H9 (cell line): ENCODE results near the gene PHF21B. TPM values are rescaled to one million over a fixed set of nuclear protein-coding genes. Genes with fewer than 3 reads are reported as not detected.

ENCODE experiments used
- DNase-seq: peaks from one replicate; pipeline ENCODE4 v3.0.0-alpha.2; 2017
- H2AFZ ChIP-seq: one replicate; pipeline ENCODE4 v1.6.1; 2013; ENCODE audit warnings: mild to moderate bottlenecking, low read length, control low read depth, moderate library complexity
- H2AK5ac ChIP-seq: 2 replicates; pipeline ENCODE4 v1.6.1; 2013; ENCODE audit warnings: low read length, control low read depth, mixed read lengths; ENCODE audit not compliant: insufficient read length
- H2BK120ac ChIP-seq: one replicate; pipeline ENCODE4 v1.6.1; 2013; ENCODE audit warnings: low read depth, mild to moderate bottlenecking, low read length, control low read depth, inconsistent platforms; ENCODE audit not compliant: poor library complexity, severe bottlenecking
- H2BK12ac ChIP-seq: 2 replicates; pipeline ENCODE4 v1.6.1; 2013; ENCODE audit warnings: low read length, control low read depth, mixed read lengths, low read depth; ENCODE audit not compliant: insufficient read length
- H2BK15ac ChIP-seq: 2 replicates; pipeline ENCODE4 v1.6.1; 2013; ENCODE audit warnings: low read depth, low read length, control low read depth
- H2BK20ac ChIP-seq: one replicate; pipeline ENCODE4 v1.6.1; 2013; ENCODE audit warnings: low read depth, mild to moderate bottlenecking, low read length, control low read depth, inconsistent platforms; ENCODE audit not compliant: poor library complexity, severe bottlenecking
- H2BK5ac ChIP-seq: 2 replicates; pipeline ENCODE4 v1.6.1; 2013; ENCODE audit warnings: low read length, control low read depth, mixed read lengths; ENCODE audit not compliant: insufficient read length
- H3K14ac ChIP-seq: 2 replicates; pipeline ENCODE4 v1.6.1; 2013; ENCODE audit warnings: low read length, control low read depth; ENCODE audit not compliant: insufficient read depth
- H3K18ac ChIP-seq: 2 replicates; pipeline ENCODE4 v1.6.1; 2013; ENCODE audit warnings: low read depth, mild to moderate bottlenecking, mixed read lengths, low read length, control low read depth; ENCODE audit not compliant: insufficient read length
- H3K23ac ChIP-seq: 2 replicates; pipeline ENCODE4 v1.6.1; 2013; ENCODE audit warnings: low read length, control low read depth, mixed read lengths, low read depth; ENCODE audit not compliant: insufficient read length
- H3K23me2 ChIP-seq: 2 replicates; pipeline ENCODE4 v1.6.1; 2013; ENCODE audit warnings: low read depth, mild to moderate bottlenecking, mixed read lengths, low read length, control low read depth; ENCODE audit not compliant: insufficient read length, poor library complexity, severe bottlenecking
- H3K27ac ChIP-seq: 2 replicates; pipeline ENCODE4 v1.5.1; 2013; ENCODE audit warnings: low read length, control low read depth, mixed read lengths, low read depth; ENCODE audit not compliant: insufficient read length
- H3K27me3 ChIP-seq: 2 replicates; pipeline ENCODE4 v1.6.1; 2013; ENCODE audit warnings: low read length, control low read depth, inconsistent platforms; ENCODE audit not compliant: insufficient read depth
- H3K4ac ChIP-seq: 2 replicates; pipeline ENCODE4 v1.6.1; 2013; ENCODE audit warnings: low read depth, mild to moderate bottlenecking, control low read depth, inconsistent platforms, low read length, moderate library complexity
- H3K4me1 ChIP-seq: 2 replicates; pipeline ENCODE4 v1.6.1; 2013; ENCODE audit warnings: low read length, control low read depth, inconsistent platforms; ENCODE audit not compliant: insufficient read depth
- H3K4me2 ChIP-seq: 2 replicates; pipeline ENCODE4 v1.6.1; 2013; ENCODE audit warnings: low read length, control low read depth, mixed read lengths; ENCODE audit not compliant: insufficient read length, insufficient read depth
- H3K56ac ChIP-seq: 2 replicates; pipeline ENCODE4 v1.6.1; 2013; ENCODE audit warnings: low read depth, mild to moderate bottlenecking, mixed read lengths, low read length, control low read depth; ENCODE audit not compliant: insufficient read length
- H3K79me1 ChIP-seq: 2 replicates; pipeline ENCODE4 v1.6.1; 2013; ENCODE audit warnings: low read depth, mild to moderate bottlenecking, moderate library complexity, low read length, control low read depth, inconsistent platforms; ENCODE audit not compliant: insufficient read depth, poor library complexity, severe bottlenecking
- H3K79me2 ChIP-seq: 2 replicates; pipeline ENCODE4 v1.6.1; 2013; ENCODE audit warnings: low read length, control low read depth, inconsistent platforms; ENCODE audit not compliant: insufficient read depth
- H3K9ac ChIP-seq: 2 replicates; pipeline ENCODE4 v1.6.1; 2013; ENCODE audit warnings: low read length, control low read depth, mixed read lengths; ENCODE audit not compliant: insufficient read length; ENCODE audit errors: extremely low read depth
- H3K9me3 ChIP-seq: one replicate; pipeline ENCODE4 v1.6.1; 2013; ENCODE audit warnings: low read depth, low read length, inconsistent platforms; ENCODE audit not compliant: control insufficient read depth
- H3T11ph ChIP-seq: one replicate; pipeline ENCODE4 v1.6.1; 2013; ENCODE audit warnings: mild to moderate bottlenecking, low read length, control low read depth, inconsistent platforms
- H4K20me1 ChIP-seq: one replicate; pipeline ENCODE4 v1.6.1; 2013; ENCODE audit not compliant: control insufficient read depth, insufficient read length, insufficient read depth
- H4K5ac ChIP-seq: 2 replicates; pipeline ENCODE4 v1.6.1; 2013; ENCODE audit warnings: low read depth, mild to moderate bottlenecking, mixed read lengths, low read length, control low read depth; ENCODE audit not compliant: insufficient read length
- H4K8ac ChIP-seq: replicated peaks from 2 replicates; pipeline ENCODE4 v1.6.1; 2013; ENCODE audit warnings: low read length, control low read depth, mixed read lengths, low read depth; ENCODE audit not compliant: insufficient read length
- H4K91ac ChIP-seq: 2 replicates; pipeline ENCODE4 v1.6.1; 2013; ENCODE audit warnings: low read depth, mild to moderate bottlenecking, moderate library complexity, mixed read lengths, low read length, control low read depth; ENCODE audit not compliant: insufficient read length
- H3K27ac Mint-ChIP-seq, 3 experiments: 2 replicates in 2 of 3; 3 replicates in 1 of 3; pipeline ENCODE4 v1.8.0; 2020 to 2021; ENCODE audit warnings: mixed read lengths in 3 of 3, mild to moderate bottlenecking in 1 of 3, moderate library complexity in 1 of 3
- H3K27me3 Mint-ChIP-seq: 2 replicates; pipeline ENCODE4 v1.8.0; 2021; ENCODE audit warnings: low read depth, mild to moderate bottlenecking, moderate library complexity, mixed read lengths
- H3K36me3 Mint-ChIP-seq, 3 experiments: 2 replicates in 2 of 3; 3 replicates in 1 of 3; pipeline ENCODE4 v1.8.0; 2020 to 2021; ENCODE audit warnings: low read depth in 3 of 3, mixed read lengths in 3 of 3; ENCODE audit not compliant: insufficient read depth in 1 of 3
- H3K4me1 Mint-ChIP-seq, 2 experiments: 2 replicates each; pipeline ENCODE4 v1.8.0; 2020; ENCODE audit warnings: mixed read lengths in 2 of 2
- H3K4me3 Mint-ChIP-seq, 2 experiments: 2 replicates in 1 of 2; 3 replicates in 1 of 2; pipeline ENCODE4 v1.8.0; 2020 to 2021; ENCODE audit warnings: mild to moderate bottlenecking in 2 of 2, mixed read lengths in 2 of 2, moderate library complexity in 1 of 2
- H3K9me3 Mint-ChIP-seq, 2 experiments: 2 replicates in 1 of 2; 3 replicates in 1 of 2; pipeline ENCODE4 v1.8.0; 2020; ENCODE audit warnings: mild to moderate bottlenecking in 2 of 2, mixed read lengths in 2 of 2, moderate library complexity in 1 of 2
- CTCF ChIP-seq: fragments of 200-600 bp; sonication (generic); conservative IDR thresholded peaks from 3 replicates; pipeline ENCODE4 v1.8.0; 2021; ENCODE audit warnings: antibody characterized with exemption, mild to moderate bottlenecking
- WGBS: extraction: QIAGEN DNeasy Blood & Tissue Kit; methylation state at CpG from one replicate; pipeline ENCODE4 v1.1.7; 2013; ENCODE audit warnings: missing lambda C conversion rate, low lambda C conversion rate, mixed read lengths; ENCODE audit not compliant: insufficient read length; ENCODE audit errors: extremely low coverage; 5-methylcytosine and 5-hydroxymethylcytosine counted together
- total RNA-seq: library from RNA; stranded (reverse); gene quantifications from 2 replicates; pipeline ENCODE4 v1.2.1, GENCODE V29; 2021

Gene PHF21B
- total RNA-seq, 1 experiment from 2014 or later = 60.3 TPM

DNA sequence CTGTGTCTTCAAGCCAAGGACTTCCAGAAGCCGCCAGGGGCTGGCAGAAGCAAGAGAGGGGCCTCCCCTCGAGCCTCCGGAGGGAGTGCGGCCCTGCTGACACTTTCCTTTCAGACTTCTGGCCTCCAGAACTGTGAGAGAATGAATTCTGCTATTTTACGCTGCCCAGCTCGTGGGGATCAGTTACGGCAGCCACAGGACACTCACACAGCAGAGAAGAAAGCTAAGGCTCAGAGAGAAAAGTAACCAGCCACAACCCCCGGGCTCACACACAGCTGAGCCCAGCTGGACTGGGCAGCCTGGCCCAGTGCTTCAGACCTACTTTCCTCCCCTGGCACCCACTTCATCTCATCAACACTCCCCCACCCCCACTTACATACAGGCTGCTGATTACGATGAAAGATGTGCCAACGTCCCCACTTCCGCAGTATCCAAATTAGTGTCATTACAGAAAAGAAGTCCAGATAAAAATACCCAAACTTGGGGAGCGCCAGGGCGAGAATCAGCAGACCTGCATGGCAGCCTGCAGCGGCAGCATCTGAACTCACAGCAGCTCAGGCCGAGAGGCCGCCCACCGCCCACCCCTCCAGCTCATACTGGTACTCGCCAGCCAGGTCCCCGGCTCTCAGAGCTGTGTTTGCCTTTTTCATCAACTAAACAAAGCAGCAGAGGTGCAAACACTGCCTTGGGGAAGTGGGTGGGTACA lies 15.3 kb downstream of the PHF21B start:
- H2BK5ac ChIP-seq = no peak overlapping the region
- H3K27me3 ChIP-seq = no peaks in the 10 kb centered on the region
- H3K18ac ChIP-seq = no peak overlapping the region
- no peak overlapping the region for H2BK20ac ChIP-seq
- no peak overlapping the region for H2BK120ac ChIP-seq
- H2AK5ac ChIP-seq = no peak overlapping the region
- H3K56ac ChIP-seq = no peak overlapping the region
- no peak overlapping the region for H4K8ac ChIP-seq
- no peak overlapping the region; the same call in 1 of the 2 replicates for H3K14ac ChIP-seq
- no peak overlapping the region for H3K4me3 Mint-ChIP-seq
- no peaks in the 10 kb centered on the region; a peak in 1 of 5 replicates for H3K9me3 Mint-ChIP-seq
- H3K23ac ChIP-seq = no peak overlapping the region
- H2BK15ac ChIP-seq = no peak overlapping the region
- H3K27ac Mint-ChIP-seq = peak overlapping the region; percentile 44 to 70 (median 59); a peak in 4 of 7 replicates
- no peak overlapping the region for H4K5ac ChIP-seq
- H3K4me2 ChIP-seq = no peak overlapping the region
- TF ChIP-seq CTCF = no peak
- H3K4me1 ChIP-seq = peaks cover 4% of the 10 kb centered on the region; the same call in 1 of the 2 replicates
- H2AFZ ChIP-seq = no peak overlapping the region
- no peaks in the 10 kb centered on the region for H3K23me2 ChIP-seq
- peaks cover 16 to 66% (median 52%) of the 10 kb centered on the region in 3 experiments for H3K36me3 Mint-ChIP-seq
- H3K79me2 ChIP-seq = peaks cover 72% of the 10 kb centered on the region; the same call in 1 of the 2 replicates
- peaks cover 36 to 47% of the 10 kb centered on the region in 2 experiments for H3K4me1 Mint-ChIP-seq
- H3K9ac ChIP-seq = no peak overlapping the region
- DNase-seq = no peak
- no peak overlapping the region for H3K27ac ChIP-seq
- H3K9me3 ChIP-seq = no peaks in the 10 kb centered on the region
- no peak overlapping the region for H3T11ph ChIP-seq
- peaks cover 6% of the 10 kb centered on the region for H4K20me1 ChIP-seq
- no peak overlapping the region for H4K91ac ChIP-seq
- H2BK12ac ChIP-seq = no peak overlapping the region
- peaks cover 8% of the 10 kb centered on the region for H3K79me1 ChIP-seq
- WGBS = no CpG with 5 or more reads among the region's 19 CpGs
- no peaks in the 10 kb centered on the region for H3K27me3 Mint-ChIP-seq
- H3K4ac ChIP-seq = no peak overlapping the region
